Keratinocyte (primary cell): Measurements from ENCODE around the gene ROPN1. TPM values are rescaled to one million over a fixed set of nuclear protein-coding genes. Genes with fewer than 3 reads are reported as not detected.

Experiments used
- DNase-seq: peaks from one replicate; pipeline ENCODE4 v3.0.0-alpha.2; 2011; ENCODE audit warnings: low read depth, missing footprints, low spot score
- FAIRE-seq: peaks from 2 replicates; lab custom pipeline; 2011; peaks lifted over from hg19 to GRCh38; lab: Jason Lieb, UNC
- H2AFZ ChIP-seq: 2 replicates; pipeline ENCODE4 v1.6.0; 2012; ENCODE audit warnings: low read length, control low read depth, inconsistent platforms; ENCODE audit not compliant: control insufficient read depth
- H3K27ac ChIP-seq: 2 replicates; pipeline ENCODE4 v1.5.1; 2011; ENCODE audit warnings: low read length; ENCODE audit not compliant: control insufficient read depth, insufficient read depth
- H3K27me3 ChIP-seq: 3 replicates; pipeline ENCODE4 v1.6.0; 2011; ENCODE audit warnings: low read length; ENCODE audit not compliant: control insufficient read depth, insufficient read depth; ENCODE audit errors: extremely low read depth
- H3K36me3 ChIP-seq, 2 experiments: 2 replicates in 1 of 2; 3 replicates in 1 of 2; pipeline ENCODE4 v1.5.1; 2011; ENCODE audit warnings: low read length in 2 of 2, mild to moderate bottlenecking in 1 of 2; ENCODE audit not compliant: control insufficient read depth in 2 of 2, insufficient read depth in 2 of 2; ENCODE audit errors: extremely low read depth in 1 of 2
- H3K4me1 ChIP-seq: 3 replicates; pipeline ENCODE4 v1.5.1; 2011; ENCODE audit warnings: low read length; ENCODE audit not compliant: control insufficient read depth, insufficient read depth; ENCODE audit errors: extremely low read depth
- H3K4me2 ChIP-seq: 3 replicates; pipeline ENCODE4 v1.6.0; 2011; ENCODE audit warnings: low read depth, low read length; ENCODE audit not compliant: control insufficient read depth, insufficient read depth; ENCODE audit errors: extremely low read depth
- H3K4me3 ChIP-seq, 3 experiments: fragments of 200-600 bp in 1 of 3; sonication (generic) in 1 of 3; 2 replicates in 2 of 3; 3 replicates in 1 of 3; pipeline ENCODE4 v1.5.1; 2011 to 2016; ENCODE audit warnings: low read length in 3 of 3, mild to moderate bottlenecking in 3 of 3, control low read depth in 2 of 3, inconsistent platforms in 1 of 3, low read depth in 1 of 3, mixed read lengths in 1 of 3, mixed run types in 1 of 3, moderate library complexity in 1 of 3; ENCODE audit not compliant: control insufficient read depth in 2 of 3, insufficient read depth in 2 of 3; ENCODE audit errors: extremely low read depth in 1 of 3
- H3K79me2 ChIP-seq: 2 replicates; pipeline ENCODE4 v1.6.0; 2012; ENCODE audit warnings: low read length; ENCODE audit not compliant: control insufficient read depth, insufficient read depth
- H3K9ac ChIP-seq: 3 replicates; pipeline ENCODE4 v1.6.0; 2011; ENCODE audit warnings: low read length; ENCODE audit not compliant: control insufficient read depth, insufficient read depth; ENCODE audit errors: extremely low read depth
- H3K9me1 ChIP-seq: 3 replicates; pipeline ENCODE4 v1.6.0; 2011; ENCODE audit warnings: low read length; ENCODE audit not compliant: control insufficient read depth, insufficient read depth; ENCODE audit errors: extremely low read depth
- H3K9me3 ChIP-seq: 2 replicates; pipeline ENCODE4 v1.5.1; 2012; ENCODE audit warnings: low read depth, low read length; ENCODE audit not compliant: control insufficient read depth
- H4K20me1 ChIP-seq: 3 replicates; pipeline ENCODE4 v1.6.0; 2011; ENCODE audit warnings: low read length; ENCODE audit not compliant: control insufficient read depth, insufficient read depth; ENCODE audit errors: extremely low read depth
- EZH2 ChIP-seq: IDR thresholded peaks from one replicate; pipeline ENCODE4 v1.6.1; 2012; ENCODE audit warnings: inconsistent platforms, mild to moderate bottlenecking, low read length, moderate library complexity
- dilution Hi-C: fragments of 300-500 bp; cut with MboI; formaldehyde crosslinking; loops from one replicate; pipeline ENCODE4 v1.7.0; 2020; ENCODE audit warnings: low sequenced_read_pairs; ENCODE audit not compliant: extremely low pct_ligation_motif_present
- polyA plus RNA-seq, 5 experiments: library from polyadenylated mRNA; depleted of rRNA in 3 of 5; stranded (reverse) in 3 of 5; stranded (forward) in 1 of 5; unstranded in 1 of 5; fragments of >200 nt; gene quantifications; 1 replicate in 1 of 5; 2 replicates in 3 of 5; 3 replicates in 1 of 5; pipeline versions ENCODE4 v1.2.1 to v1.2.3, GENCODE V29; 2011 to 2012; ENCODE audit warnings: missing spikeins in 2 of 5, low read depth in 1 of 5, low replicate concordance in 1 of 5
- TF ChIP-seq, protein P1 (sequence below), 3 experiments: IDR thresholded peaks in 1 of 3; conservative IDR thresholded peaks in 1 of 3; optimal IDR thresholded peaks in 1 of 3; 2 replicates in 2 of 3; 3 replicates in 1 of 3; pipeline versions ENCODE3 to v1.5.1; 2011; ENCODE audit warnings: low read length in 3 of 3, mild to moderate bottlenecking in 3 of 3, moderate library complexity in 2 of 3, control low read depth in 1 of 3, inconsistent platforms in 1 of 3; ENCODE audit not compliant: insufficient read depth in 2 of 3; ENCODE audit errors: extremely low read depth in 1 of 3

Gene ROPN1
- polyA plus RNA-seq, 1 donor (not counting 4 experiments of a cell fraction or from before 2014, with no cell fraction given): 0.62 TPM

DNA sequence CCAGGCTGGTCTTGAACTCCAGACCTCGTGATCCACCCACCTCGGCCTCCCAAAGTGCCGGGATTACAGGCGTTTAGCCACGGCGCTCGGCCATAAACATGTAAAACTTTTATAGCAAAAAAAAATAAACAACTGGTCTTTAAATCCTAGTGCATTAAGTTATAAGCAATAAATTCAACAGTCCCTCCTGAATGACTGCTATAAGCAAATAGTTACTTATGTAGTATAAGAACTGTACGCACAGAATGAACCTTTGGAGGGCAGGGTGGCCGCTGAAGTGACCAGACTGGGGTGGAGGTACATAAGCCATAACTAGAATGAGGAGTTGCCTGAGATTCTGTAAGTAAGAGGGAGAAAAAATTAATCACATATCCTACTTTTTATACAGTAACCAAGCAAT lies 43.5 kb downstream of the ROPN1 start:
- Histone ChIP-seq H3K9ac (no peak overlapping the region), H3K27me3 (no peaks in the 10 kb centered on the region), H3K27ac (no peak overlapping the region), H3K9me1 (no peaks in the 10 kb centered on the region), H4K20me1 (no peaks in the 10 kb centered on the region), H3K9me3 (no peaks in the 10 kb centered on the region), H3K4me1 (peaks cover 5% of the 10 kb centered on the region), H3K4me3 (no peak overlapping the region), H3K36me3 (peaks cover 10% of the 10 kb centered on the region in 2 experiments), H3K4me2 (no peak overlapping the region), H3K79me2 (no peaks in the 10 kb centered on the region), H2AFZ (no peak overlapping the region)
- no peak for DNase-seq
- TF ChIP-seq, protein P1, sequence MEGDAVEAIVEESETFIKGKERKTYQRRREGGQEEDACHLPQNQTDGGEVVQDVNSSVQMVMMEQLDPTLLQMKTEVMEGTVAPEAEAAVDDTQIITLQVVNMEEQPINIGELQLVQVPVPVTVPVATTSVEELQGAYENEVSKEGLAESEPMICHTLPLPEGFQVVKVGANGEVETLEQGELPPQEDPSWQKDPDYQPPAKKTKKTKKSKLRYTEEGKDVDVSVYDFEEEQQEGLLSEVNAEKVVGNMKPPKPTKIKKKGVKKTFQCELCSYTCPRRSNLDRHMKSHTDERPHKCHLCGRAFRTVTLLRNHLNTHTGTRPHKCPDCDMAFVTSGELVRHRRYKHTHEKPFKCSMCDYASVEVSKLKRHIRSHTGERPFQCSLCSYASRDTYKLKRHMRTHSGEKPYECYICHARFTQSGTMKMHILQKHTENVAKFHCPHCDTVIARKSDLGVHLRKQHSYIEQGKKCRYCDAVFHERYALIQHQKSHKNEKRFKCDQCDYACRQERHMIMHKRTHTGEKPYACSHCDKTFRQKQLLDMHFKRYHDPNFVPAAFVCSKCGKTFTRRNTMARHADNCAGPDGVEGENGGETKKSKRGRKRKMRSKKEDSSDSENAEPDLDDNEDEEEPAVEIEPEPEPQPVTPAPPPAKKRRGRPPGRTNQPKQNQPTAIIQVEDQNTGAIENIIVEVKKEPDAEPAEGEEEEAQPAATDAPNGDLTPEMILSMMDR (optimal IDR thresholded peaks at IDR 0.05 in 1 of 3, IDR thresholded peaks at IDR 0.05 in 1 of 3, conservative IDR thresholded peaks at IDR 0.05 in 1 of 3; ENCODE audit: extremely low read depth in 1 of 3, insufficient read depth in 2 of 3, low read length in 3 of 3): no peak
- no peak for TF ChIP-seq EZH2
- dilution Hi-C loops: no loop called here
- FAIRE-seq: no peak

DNA sequence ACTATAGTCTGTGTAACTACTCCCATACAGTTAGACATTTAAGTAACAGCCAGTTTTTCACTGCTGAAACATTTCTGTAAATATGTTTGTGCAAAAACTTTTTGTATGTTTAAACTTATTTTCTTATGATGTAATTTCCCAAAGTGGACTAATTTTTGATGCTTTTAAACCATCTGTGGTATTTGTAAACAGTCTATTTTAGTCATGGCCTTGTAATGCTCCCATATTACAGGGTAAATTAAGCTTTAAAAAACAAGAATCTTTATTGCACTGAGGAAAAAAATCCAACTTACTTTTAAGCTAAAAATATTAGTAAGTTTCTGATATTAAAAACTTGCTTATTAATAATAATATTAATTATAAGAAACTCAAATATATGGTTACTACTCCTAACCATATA lies 44.4 kb downstream of the ROPN1 start:
- TF ChIP-seq, protein P1 (optimal IDR thresholded peaks at IDR 0.05 in 1 of 3, IDR thresholded peaks at IDR 0.05 in 1 of 3, conservative IDR thresholded peaks at IDR 0.05 in 1 of 3; ENCODE audit: extremely low read depth in 1 of 3, insufficient read depth in 2 of 3, low read length in 3 of 3): no peak
- no peak for TF ChIP-seq EZH2
- Histone ChIP-seq H2AFZ (no peak overlapping the region), H3K9me3 (no peaks in the 10 kb centered on the region), H3K27me3 (no peaks in the 10 kb centered on the region), H3K4me3 (no peak overlapping the region), H3K79me2 (no peaks in the 10 kb centered on the region), H3K36me3 (peaks cover 4 to 8% of the 10 kb centered on the region in 2 experiments), H3K4me1 (no peaks in the 10 kb centered on the region), H3K4me2 (no peak overlapping the region), H4K20me1 (no peaks in the 10 kb centered on the region), H3K9ac (no peak overlapping the region), H3K9me1 (no peaks in the 10 kb centered on the region), H3K27ac (no peak overlapping the region)
- no peak for DNase-seq
- dilution Hi-C loops: no loop called here
- FAIRE-seq: no peak
